Nephron (organoid): Measurements from ENCODE around the gene FBXL17.

Source experiments
- H3K27ac Mint-ChIP-seq, 3 experiments: 2 replicates each; pipeline ENCODE4 v1.8.0; 2020; ENCODE audit warnings: mixed read lengths in 3 of 3, mild to moderate bottlenecking in 2 of 3, moderate library complexity in 1 of 3
- H3K27me3 Mint-ChIP-seq: 2 replicates; pipeline ENCODE4 v1.8.0; 2021; ENCODE audit warnings: low read depth, mild to moderate bottlenecking, moderate library complexity, mixed read lengths
- H3K36me3 Mint-ChIP-seq: 2 replicates; pipeline ENCODE4 v1.8.0; 2020; ENCODE audit warnings: low read depth, mixed read lengths
- H3K4me1 Mint-ChIP-seq: 2 replicates; pipeline ENCODE4 v1.8.0; 2020; ENCODE audit warnings: mixed read lengths
- H3K4me3 Mint-ChIP-seq, 3 experiments: 2 replicates each; pipeline ENCODE4 v1.8.0; 2020; ENCODE audit warnings: mild to moderate bottlenecking in 3 of 3, mixed read lengths in 3 of 3, moderate library complexity in 2 of 3
- H3K9me3 Mint-ChIP-seq: 2 replicates; pipeline ENCODE4 v1.8.0; 2020; ENCODE audit warnings: mixed read lengths
- TF ChIP-seq, protein P1 (sequence below), 3 experiments: fragments of 200-600 bp; sonication (generic); IDR thresholded peaks; one replicate each; pipeline ENCODE4 v1.5.0; 2021; ENCODE audit warnings: antibody characterized with exemption in 3 of 3; ENCODE audit not compliant: unreplicated experiment in 3 of 3

Gene FBXL17

DNA sequence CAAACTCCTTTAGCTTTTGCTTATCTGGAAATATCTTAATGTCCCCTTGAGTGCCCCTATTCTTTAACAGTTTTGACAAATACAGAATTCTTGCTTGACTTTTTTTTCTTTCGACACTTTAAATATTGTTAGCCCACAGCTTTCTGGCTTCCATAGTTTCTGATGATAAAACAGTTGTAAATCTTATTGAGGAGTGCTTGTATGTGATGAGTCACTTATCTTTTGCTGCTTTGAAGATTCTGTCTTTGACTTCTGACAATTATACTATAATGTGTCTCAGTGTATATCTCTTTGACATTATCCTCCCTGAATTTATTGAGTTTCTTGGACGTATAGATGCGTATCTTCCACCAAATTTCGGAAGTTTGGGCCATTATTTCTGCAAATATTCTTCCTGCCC, 21.6 kb downstream of the FBXL17 start:
- Mint-ChIP-seq H3K4me3 (no peak overlapping the region), H3K36me3 (peaks cover 38% of the 10 kb centered on the region), H3K9me3 (peaks cover 11% of the 10 kb centered on the region), H3K4me1 (peaks cover 5% of the 10 kb centered on the region), H3K27ac (no peak overlapping the region), H3K27me3 (no peaks in the 10 kb centered on the region)
- TF ChIP-seq, protein P1, sequence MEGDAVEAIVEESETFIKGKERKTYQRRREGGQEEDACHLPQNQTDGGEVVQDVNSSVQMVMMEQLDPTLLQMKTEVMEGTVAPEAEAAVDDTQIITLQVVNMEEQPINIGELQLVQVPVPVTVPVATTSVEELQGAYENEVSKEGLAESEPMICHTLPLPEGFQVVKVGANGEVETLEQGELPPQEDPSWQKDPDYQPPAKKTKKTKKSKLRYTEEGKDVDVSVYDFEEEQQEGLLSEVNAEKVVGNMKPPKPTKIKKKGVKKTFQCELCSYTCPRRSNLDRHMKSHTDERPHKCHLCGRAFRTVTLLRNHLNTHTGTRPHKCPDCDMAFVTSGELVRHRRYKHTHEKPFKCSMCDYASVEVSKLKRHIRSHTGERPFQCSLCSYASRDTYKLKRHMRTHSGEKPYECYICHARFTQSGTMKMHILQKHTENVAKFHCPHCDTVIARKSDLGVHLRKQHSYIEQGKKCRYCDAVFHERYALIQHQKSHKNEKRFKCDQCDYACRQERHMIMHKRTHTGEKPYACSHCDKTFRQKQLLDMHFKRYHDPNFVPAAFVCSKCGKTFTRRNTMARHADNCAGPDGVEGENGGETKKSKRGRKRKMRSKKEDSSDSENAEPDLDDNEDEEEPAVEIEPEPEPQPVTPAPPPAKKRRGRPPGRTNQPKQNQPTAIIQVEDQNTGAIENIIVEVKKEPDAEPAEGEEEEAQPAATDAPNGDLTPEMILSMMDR (IDR thresholded peaks at IDR 0.05; ENCODE audit: unreplicated experiment in 3 of 3): no peak

DNA sequence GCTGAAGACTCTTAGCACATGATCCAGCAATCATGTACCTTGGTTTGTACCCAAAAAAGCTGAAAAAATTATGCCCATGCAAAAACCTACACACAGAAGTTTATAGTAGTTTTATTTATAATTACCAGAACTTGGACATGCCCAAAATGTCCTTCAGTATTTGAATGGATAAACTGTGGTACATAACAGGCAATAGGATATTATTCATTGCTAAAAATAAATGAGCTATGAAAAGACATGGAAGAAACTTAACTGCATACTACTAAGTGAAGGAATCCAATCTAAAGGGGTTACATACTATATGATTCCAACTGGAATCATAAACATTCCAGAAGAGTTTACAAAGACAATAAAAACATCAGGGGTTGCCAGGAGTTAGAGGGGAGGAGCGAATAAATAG, 25.6 kb downstream of the FBXL17 start:
- peaks cover 11% of the 10 kb centered on the region for H3K9me3 Mint-ChIP-seq
- peaks cover 55% of the 10 kb centered on the region for H3K36me3 Mint-ChIP-seq
- H3K4me1 Mint-ChIP-seq: peaks cover 5% of the 10 kb centered on the region
- H3K27ac Mint-ChIP-seq: no peak overlapping the region
- H3K27me3 Mint-ChIP-seq: no peaks in the 10 kb centered on the region
- H3K4me3 Mint-ChIP-seq: no peak overlapping the region
- TF ChIP-seq, protein P1 (IDR thresholded peaks at IDR 0.05; ENCODE audit: unreplicated experiment in 3 of 3): no peak

GRCh38 chr5:108353087-108353486, 28.8 kb downstream of the FBXL17 start:
- Mint-ChIP-seq H3K27me3 (no peaks in the 10 kb centered on the region), H3K27ac (no peak overlapping the region), H3K36me3 (peaks cover 42% of the 10 kb centered on the region), H3K9me3 (peaks cover 8% of the 10 kb centered on the region), H3K4me1 (peaks cover 5% of the 10 kb centered on the region), H3K4me3 (no peak overlapping the region)
- TF ChIP-seq, protein P1 (IDR thresholded peaks at IDR 0.05; ENCODE audit: unreplicated experiment in 3 of 3): no peak

GRCh38 chr5:108345541-108346171, 36.2 kb downstream of the FBXL17 start:
- TF ChIP-seq, protein P1 (IDR thresholded peaks at IDR 0.05; ENCODE audit: unreplicated experiment in 3 of 3): peak; percentile 29 to 63 (median 39)
- peak overlapping the region in 2 of 3 experiments; percentile 24 to 75 for H3K27ac Mint-ChIP-seq

GRCh38 chr5:108344103-108344822, 37.6 kb downstream of the FBXL17 start:
- H3K9me3 Mint-ChIP-seq: no peaks in the 10 kb centered on the region
- H3K4me3 Mint-ChIP-seq: no peak overlapping the region
- TF ChIP-seq, protein P1 (IDR thresholded peaks at IDR 0.05; ENCODE audit: unreplicated experiment in 3 of 3): no peak

More at GRCh38 chr5:108345541-108346171, 36.2 kb downstream of the FBXL17 start:
- Mint-ChIP-seq H3K4me3 (no peak overlapping the region), H3K36me3 (peaks cover 7% of the 10 kb centered on the region), H3K4me1 (peaks cover 19% of the 10 kb centered on the region), H3K27me3 (no peaks in the 10 kb centered on the region), H3K9me3 (no peaks in the 10 kb centered on the region)

More at GRCh38 chr5:108344103-108344822, 37.6 kb downstream of the FBXL17 start:
- Mint-ChIP-seq H3K4me1 (peaks cover 19% of the 10 kb centered on the region), H3K27me3 (no peaks in the 10 kb centered on the region), H3K36me3 (peaks cover 7% of the 10 kb centered on the region), H3K27ac (peak overlapping the region in 1 of 3 experiments; percentile 5)
